H1 (cell line): ENCODE measurements around the gene SLC19A3. TPM values are rescaled to one million over a fixed set of nuclear protein-coding genes. Genes with fewer than 3 reads are reported as not detected.

Experiments
- BACH1 ChIP-seq: IDR thresholded peaks from 2 replicates; pipeline ENCODE4 v1.6.1; 2012; ENCODE audit warnings: low read length, improper control_type of control experiment
- CEBPB ChIP-seq: IDR thresholded peaks from 2 replicates; pipeline ENCODE4 v1.6.1; 2012; ENCODE audit warnings: low read depth, low read length
- CHD7 ChIP-seq: fragments of 300-600 bp; sonication (generic); IDR thresholded peaks from 2 replicates; pipeline ENCODE4 v1.7.1; 2012; ENCODE audit warnings: low read length, moderate library complexity, mild to moderate bottlenecking, inconsistent platforms; ENCODE audit not compliant: insufficient replicate concordance
- RXRA ChIP-seq: IDR thresholded peaks from 2 replicates; pipeline ENCODE4 v1.6.1; 2011; ENCODE audit warnings: low read depth, mild to moderate bottlenecking, low read length, moderate library complexity; ENCODE audit not compliant: insufficient read depth
- polyA plus RNA-seq, 7 experiments: library from polyadenylated mRNA; depleted of rRNA in 3 of 7; stranded (reverse) in 5 of 7; unstranded in 2 of 7; fragments of >200 nt in 5 of 7; fragments of 200-250 nt in 2 of 7; gene quantifications; 1 replicate in 5 of 7; 2 replicates in 1 of 7; 4 replicates in 1 of 7; pipeline versions ENCODE4 v1.2.1 to v1.2.3, GENCODE V29; 2011 to 2013; ENCODE audit warnings: missing spikeins in 2 of 7, mixed read lengths in 2 of 7
- total RNA-seq: library from RNA; stranded (reverse); fragmentation: NEBNext Ultra II Directional; extraction: Animal tissue kit (Norgen Biotek cat#: 25700); gene quantifications from 2 replicates; pipeline ENCODE4 v1.2.1, GENCODE V29; 2021

Gene SLC19A3
- total and polyA plus RNA-seq, 2 of the 8 experiments (the other 6 are each of a cell fraction or from before 2014, with no cell fraction given) = 7.0 to 9.8 TPM

GRCh38 chr2:227728035-227728434, 10.2 kb upstream of the SLC19A3 start, which contains the start of gene SCYGR7 (continued):
- TF ChIP-seq CHD7 = no peak
- TF ChIP-seq CEBPB = no peak
- TF ChIP-seq BACH1 = no peak
- TF ChIP-seq RXRA = no peak
